ENCODE measurements around the gene LDLRAD4. TPM values are rescaled to one million over a fixed set of nuclear protein-coding genes. Genes with fewer than 3 reads are reported as not detected.

The LDLRAD4 gene
- total RNA-seq, 4 donors from 2014 or later: 20.4 to 40.4 (median 35.3) TPM

- Histone ChIP-seq H3K4me1 (no peaks in the 10 kb centered on the region), H3K9me3 (no peaks in the 10 kb centered on the region), H3K4me3 (no peak overlapping the region), H3K36me3 (no peaks in the 10 kb centered on the region), H3K27ac (replicated peaks in 1 of 4) (no peak overlapping the region), H3K27me3 (no peaks in the 10 kb centered on the region)
- WGBS: 70% methylated on average over 6 of the region's 8 CpGs
- intact Hi-C loops (cut with DNase I): no loop called here
- no peak for DNase-seq (ENCODE audit: extremely low spot score)
- no peak for TF ChIP-seq POLR2AphosphoS5 (IDR thresholded peaks at IDR 0.05)
These were observed 32.8 kb upstream of the LDLRAD4 start for GRCh38 chr18:13185675-13186198.

- intact Hi-C loops (cut with DNase I): no loop called here
- no peak for TF ChIP-seq CTCF (IDR thresholded peaks at IDR 0.05)
- TF ChIP-seq POLR2AphosphoS5 (IDR thresholded peaks at IDR 0.05): no peak
- TF ChIP-seq POLR2A (IDR thresholded peaks at IDR 0.05; ENCODE audit: low read depth): no peak
- TF ChIP-seq EP300 (IDR thresholded peaks at IDR 0.05): no peak
- 94% methylated on average over 5 of the region's 6 CpGs for WGBS
These were observed 31.9 kb upstream of the LDLRAD4 start for GRCh38 chr18:13186687-13187086.

GRCh38 chr18:13187498-13187897 is 31.1 kb upstream of the LDLRAD4 start:
- DNase-seq (ENCODE audit: extremely low spot score): no peak
- Histone ChIP-seq H3K4me3 (no peak overlapping the region), H3K9me3 (no peaks in the 10 kb centered on the region), H3K27ac (replicated peaks in 1 of 4) (no peak overlapping the region), H3K27me3 (no peaks in the 10 kb centered on the region), H3K36me3 (no peaks in the 10 kb centered on the region), H3K4me1 (no peaks in the 10 kb centered on the region)
- 87% methylated on average over 4 of the region's 4 CpGs for WGBS
- TF ChIP-seq POLR2A (IDR thresholded peaks at IDR 0.05; ENCODE audit: low read depth) (no peak), CTCF (IDR thresholded peaks at IDR 0.05) (no peak)
- intact Hi-C loops (cut with DNase I): no loop called here

More at GRCh38 chr18:13186687-13187086, 31.9 kb upstream of the LDLRAD4 start:
- Histone ChIP-seq H3K27ac (replicated peaks in 1 of 4) (no peak overlapping the region), H3K4me1 (no peaks in the 10 kb centered on the region), H3K4me3 (no peak overlapping the region), H3K9me3 (no peaks in the 10 kb centered on the region), H3K36me3 (no peaks in the 10 kb centered on the region), H3K27me3 (no peaks in the 10 kb centered on the region)
- DNase-seq (ENCODE audit: extremely low spot score): no peak

- TF ChIP-seq POLR2AphosphoS5 (IDR thresholded peaks at IDR 0.05): no peak
- TF ChIP-seq POLR2A (IDR thresholded peaks at IDR 0.05; ENCODE audit: low read depth): no peak
- TF ChIP-seq EP300 (IDR thresholded peaks at IDR 0.05): no peak
- TF ChIP-seq CTCF (IDR thresholded peaks at IDR 0.05): no peak
- intact Hi-C loops (cut with DNase I): no loop called here
- 73% methylated on average over 3 of the region's 3 CpGs for WGBS
- Histone ChIP-seq H3K27ac (replicated peaks in 1 of 4) (no peak overlapping the region), H3K9me3 (peaks cover 0 to 4% (median 0%) of the 10 kb centered on the region in 4 donors), H3K4me1 (no peaks in the 10 kb centered on the region), H3K36me3 (no peaks in the 10 kb centered on the region), H3K27me3 (no peaks in the 10 kb centered on the region), H3K4me3 (no peak overlapping the region)
- no peak for DNase-seq (ENCODE audit: extremely low spot score)
These were observed 27.5 kb upstream of the LDLRAD4 start for GRCh38 chr18:13191031-13191430.

GRCh38 chr18:13191779-13192178 is 26.8 kb upstream of the LDLRAD4 start:
- Histone ChIP-seq H3K4me1 (no peaks in the 10 kb centered on the region), H3K9me3 (peaks cover 0 to 4% (median 0%) of the 10 kb centered on the region in 4 donors), H3K4me3 (no peak overlapping the region), H3K27me3 (no peaks in the 10 kb centered on the region), H3K27ac (replicated peaks in 1 of 4) (no peak overlapping the region), H3K36me3 (no peaks in the 10 kb centered on the region)
- intact Hi-C loops (cut with DNase I): no loop called here
- no peak for DNase-seq (ENCODE audit: extremely low spot score)
- TF ChIP-seq POLR2AphosphoS5 (IDR thresholded peaks at IDR 0.05) (no peak), EP300 (IDR thresholded peaks at IDR 0.05) (no peak), POLR2A (IDR thresholded peaks at IDR 0.05; ENCODE audit: low read depth) (no peak), CTCF (IDR thresholded peaks at IDR 0.05) (no peak)
- WGBS: 62% methylated on average over 7 of the region's 7 CpGs
